ENCODE measurements around the gene CFAP74. TPM values are rescaled to one million over a fixed set of nuclear protein-coding genes. Genes with fewer than 3 reads are reported as not detected.

CFAP74 gene
- total and polyA plus RNA-seq, 9 of the 15 experiments (the other 6 are each of a cell fraction or from before 2014, with no cell fraction given): 0.03 to 0.15 (median 0.05) TPM; not detected in 6

DNA sequence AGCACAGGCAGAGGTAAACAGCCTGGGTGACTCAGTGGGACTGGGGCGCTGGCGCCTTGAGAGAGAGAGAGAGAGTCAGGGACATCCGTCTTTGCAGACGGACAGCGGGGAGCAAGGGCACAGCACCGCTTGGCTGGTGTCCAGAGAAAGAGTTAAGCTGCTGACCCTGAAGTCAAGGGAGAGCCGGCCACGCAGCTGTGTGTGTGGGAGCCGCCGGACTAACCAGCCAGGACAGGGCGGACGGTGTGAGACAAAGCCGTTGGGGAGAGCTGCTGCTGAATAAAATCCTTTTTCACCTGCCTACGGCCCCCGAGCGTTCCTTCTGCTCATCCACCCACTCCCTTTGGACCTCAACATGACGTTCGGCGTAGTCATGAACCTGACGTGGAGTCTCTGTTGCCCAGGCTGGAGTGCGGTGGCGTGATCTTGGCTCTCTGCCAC, 14.5 kb downstream of the CFAP74 start (continued):
- TF ChIP-seq ERF (CRISPR knock-in tag; IDR thresholded peaks at IDR 0.05) (0 out of 2 replicates have a peak, but pooled peaks have one; percentile 46), FUS (optimal IDR thresholded peaks at IDR 0.05; ENCODE audit: low read depth, low read length) (no peak), ATF6 (CRISPR knock-in tag; IDR thresholded peaks at IDR 0.05) (no peak), SOX6 (IDR thresholded peaks at IDR 0.05) (peak; percentile 30; the same call in 1 of the 2 replicates), NEUROD1 (IDR thresholded peaks at IDR 0.05; ENCODE audit: borderline replicate concordance, low read depth, low read length, partially characterized antibody) (no peak), ARID1B (IDR thresholded peaks at IDR 0.05) (peak; percentile 47; the same call in 1 of the 2 replicates), ZFP91 (CRISPR knock-in tag; IDR thresholded peaks at IDR 0.05) (no peak), E2F3 (CRISPR knock-in tag; IDR thresholded peaks at IDR 0.05) (0 out of 2 replicates have a peak, but pooled peaks have one; percentile 17), WHSC1 (IDR thresholded peaks at IDR 0.05; ENCODE audit: low read length) (no peak), NRF1 (conservative IDR thresholded peaks at IDR 0.05 in 1 of 2, IDR thresholded peaks at IDR 0.05 in 1 of 2) (peak; percentile 47 to 52; a peak in 3 of 4 replicates), CBFA2T3 (IDR thresholded peaks at IDR 0.05) (peak; percentile 62), SNIP1 (IDR thresholded peaks at IDR 0.05; ENCODE audit: low read depth) (no peak), GTF3C2 (IDR thresholded peaks at IDR 0.05; ENCODE audit: borderline replicate concordance, extremely low read depth, insufficient read length) (no peak), SMARCE1 (IDR thresholded peaks at IDR 0.05) (peak; percentile 44; the same call in 1 of the 2 replicates)
- TF ChIP-seq, protein P1, sequence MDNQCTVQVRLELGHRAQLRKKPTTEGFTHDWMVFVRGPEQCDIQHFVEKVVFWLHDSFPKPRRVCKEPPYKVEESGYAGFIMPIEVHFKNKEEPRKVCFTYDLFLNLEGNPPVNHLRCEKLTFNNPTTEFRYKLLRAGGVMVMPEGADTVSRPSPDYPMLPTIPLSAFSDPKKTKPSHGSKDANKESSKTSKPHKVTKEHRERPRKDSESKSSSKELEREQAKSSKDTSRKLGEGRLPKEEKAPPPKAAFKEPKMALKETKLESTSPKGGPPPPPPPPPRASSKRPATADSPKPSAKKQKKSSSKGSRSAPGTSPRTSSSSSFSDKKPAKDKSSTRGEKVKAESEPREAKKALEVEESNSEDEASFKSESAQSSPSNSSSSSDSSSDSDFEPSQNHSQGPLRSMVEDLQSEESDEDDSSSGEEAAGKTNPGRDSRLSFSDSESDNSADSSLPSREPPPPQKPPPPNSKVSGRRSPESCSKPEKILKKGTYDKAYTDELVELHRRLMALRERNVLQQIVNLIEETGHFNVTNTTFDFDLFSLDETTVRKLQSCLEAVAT (IDR thresholded peaks at IDR 0.05): no peak
- TF ChIP-seq, protein P2, sequence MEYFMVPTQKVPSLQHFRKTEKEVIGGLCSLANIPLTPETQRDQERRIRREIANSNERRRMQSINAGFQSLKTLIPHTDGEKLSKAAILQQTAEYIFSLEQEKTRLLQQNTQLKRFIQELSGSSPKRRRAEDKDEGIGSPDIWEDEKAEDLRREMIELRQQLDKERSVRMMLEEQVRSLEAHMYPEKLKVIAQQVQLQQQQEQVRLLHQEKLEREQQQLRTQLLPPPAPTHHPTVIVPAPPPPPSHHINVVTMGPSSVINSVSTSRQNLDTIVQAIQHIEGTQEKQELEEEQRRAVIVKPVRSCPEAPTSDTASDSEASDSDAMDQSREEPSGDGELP (CRISPR knock-in tag; IDR thresholded peaks at IDR 0.05; ENCODE audit: borderline replicate concordance): peak; percentile 82
- TF ChIP-seq, protein P3, sequence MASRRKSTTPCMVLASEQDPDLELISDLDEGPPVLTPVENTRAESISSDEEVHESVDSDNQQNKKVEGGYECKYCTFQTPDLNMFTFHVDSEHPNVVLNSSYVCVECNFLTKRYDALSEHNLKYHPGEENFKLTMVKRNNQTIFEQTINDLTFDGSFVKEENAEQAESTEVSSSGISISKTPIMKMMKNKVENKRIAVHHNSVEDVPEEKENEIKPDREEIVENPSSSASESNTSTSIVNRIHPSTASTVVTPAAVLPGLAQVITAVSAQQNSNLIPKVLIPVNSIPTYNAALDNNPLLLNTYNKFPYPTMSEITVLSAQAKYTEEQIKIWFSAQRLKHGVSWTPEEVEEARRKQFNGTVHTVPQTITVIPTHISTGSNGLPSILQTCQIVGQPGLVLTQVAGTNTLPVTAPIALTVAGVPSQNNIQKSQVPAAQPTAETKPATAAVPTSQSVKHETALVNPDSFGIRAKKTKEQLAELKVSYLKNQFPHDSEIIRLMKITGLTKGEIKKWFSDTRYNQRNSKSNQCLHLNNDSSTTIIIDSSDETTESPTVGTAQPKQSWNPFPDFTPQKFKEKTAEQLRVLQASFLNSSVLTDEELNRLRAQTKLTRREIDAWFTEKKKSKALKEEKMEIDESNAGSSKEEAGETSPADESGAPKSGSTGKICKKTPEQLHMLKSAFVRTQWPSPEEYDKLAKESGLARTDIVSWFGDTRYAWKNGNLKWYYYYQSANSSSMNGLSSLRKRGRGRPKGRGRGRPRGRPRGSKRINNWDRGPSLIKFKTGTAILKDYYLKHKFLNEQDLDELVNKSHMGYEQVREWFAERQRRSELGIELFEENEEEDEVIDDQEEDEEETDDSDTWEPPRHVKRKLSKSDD (conservative IDR thresholded peaks at IDR 0.05; ENCODE audit: low read length): no peak
